Gastrocnemius medialis (tissue), 4 donors: ENCODE results near the gene TERT. TPM values are rescaled to one million over a fixed set of nuclear protein-coding genes. Genes with fewer than 3 reads are reported as not detected.

Experiments used
- ATAC-seq, 2 donors: fragments of 150-250 bp; one replicate each; pipeline ENCODE4 v1.9.1; 2016
- DNase-seq, 2 donors: peaks; one replicate each; pipeline ENCODE4 v3.0.0-alpha.2; 2019
- H3K27ac ChIP-seq, 4 donors: fragments of 200-600 bp; sonication (generic); 1 replicate in 1 of 4; 2 replicates in 3 of 4; pipeline ENCODE4 v1.5.1; 2016 to 2018; ENCODE audit warnings: mild to moderate bottlenecking in 2 of 4, moderate library complexity in 1 of 4
- H3K27me3 ChIP-seq, 3 donors: fragments of 200-600 bp; sonication (generic) in 2 of 3; 1 replicate in 1 of 3; 2 replicates in 2 of 3; pipeline versions ENCODE4 v1.5.1 to v1.6.0; 2016 to 2019; ENCODE audit warnings: mild to moderate bottlenecking in 1 of 3, moderate library complexity in 1 of 3
- H3K36me3 ChIP-seq, 2 donors: fragments of 200-600 bp; sonication (generic) in 1 of 2; one replicate each; pipeline ENCODE4 v1.5.1; 2017 to 2018
- H3K4me1 ChIP-seq, 2 donors: fragments of 200-600 bp; sonication (generic) in 1 of 2; one replicate each; pipeline ENCODE4 v1.5.1; 2016 to 2017; ENCODE audit warnings: mild to moderate bottlenecking in 2 of 2
- H3K4me3 ChIP-seq, 4 donors: fragments of 200-600 bp; sonication (generic) in 3 of 4; 1 replicate in 1 of 4; 2 replicates in 3 of 4; pipeline ENCODE4 v1.5.1; 2016 to 2019; ENCODE audit warnings: mild to moderate bottlenecking in 2 of 4
- H3K9me3 ChIP-seq, 3 donors: fragments of 200-600 bp; sonication (generic) in 2 of 3; 1 replicate in 1 of 3; 2 replicates in 2 of 3; pipeline ENCODE4 v1.5.1; 2016 to 2019
- CTCF ChIP-seq, 5 experiments: fragments of 450-650 bp in 3 of 5; fragments of 200-600 bp in 2 of 5; sonication (generic) in 2 of 5; IDR thresholded peaks in 4 of 5; conservative IDR thresholded peaks in 1 of 5; 1 replicate in 4 of 5; 2 replicates in 1 of 5; pipeline ENCODE4 v1.5.1; 2016 to 2019; ENCODE audit warnings: antibody characterized with exemption in 5 of 5, mild to moderate bottlenecking in 3 of 5, moderate library complexity in 3 of 5
- POLR2A ChIP-seq, 2 donors: fragments of 450-650 bp; IDR thresholded peaks; one replicate each; pipeline ENCODE4 v1.6.1; 2017; ENCODE audit warnings: antibody characterized with exemption in 2 of 2, mild to moderate bottlenecking in 2 of 2, moderate library complexity in 2 of 2
- in situ Hi-C, 4 donors: fragments of 200-750 bp; cut with MboI; loops; one replicate each; pipeline versions ENCODE4 v1.15.0 to v1.8.0; 2017; ENCODE audit warnings: low sequenced_read_pairs in 4 of 4
- intact Hi-C: fragments of 100-400 bp; cut with DNase I; formaldehyde crosslinking; loops from one replicate; pipeline ENCODE4 v1.15.1; 2023; ENCODE audit warnings: low total_unique reads
- total RNA-seq, 4 donors: library from RNA; depleted of rRNA; stranded (reverse); fragments of >200 nt; gene quantifications; one replicate each; pipeline versions ENCODE4 v1.1.0 to v1.2.3, GENCODE V29; 2016

TERT gene
- total RNA-seq, 4 donors from 2014 or later = not detected

GRCh38 chr5:1228120-1228519, 66.7 kb downstream of the TERT start:
- no peak for TF ChIP-seq POLR2A (IDR thresholded peaks at IDR 0.05)
- TF ChIP-seq CTCF (IDR thresholded peaks at IDR 0.05 in 4 of 5, conservative IDR thresholded peaks at IDR 0.05 in 1 of 5) = no peak
- in situ Hi-C loops (no loop called here), intact Hi-C loops (no loop called here)
- peaks cover 0 to 4% (median 0%) of the 10 kb centered on the region in 3 donors for H3K27me3 ChIP-seq
- no peak overlapping the region for H3K27ac ChIP-seq
- ATAC-seq (no peak), DNase-seq (no peak)
- no peak overlapping the region for H3K4me3 ChIP-seq
- no peaks in the 10 kb centered on the region for H3K36me3 ChIP-seq
- H3K9me3 ChIP-seq = no peaks in the 10 kb centered on the region
- H3K4me1 ChIP-seq = peaks cover 5 to 7% of the 10 kb centered on the region in 2 donors

GRCh38 chr5:1227667-1228066, 67.2 kb downstream of the TERT start:
- in situ Hi-C loops (no loop called here), intact Hi-C loops (no loop called here)
- DNase-seq = peak; percentile 23 to 39
- no peak overlapping the region for H3K27ac ChIP-seq
- no peaks in the 10 kb centered on the region for H3K36me3 ChIP-seq
- no peaks in the 10 kb centered on the region for H3K9me3 ChIP-seq
- peaks cover 0 to 4% (median 0%) of the 10 kb centered on the region in 3 donors for H3K27me3 ChIP-seq
- no peak for TF ChIP-seq CTCF (IDR thresholded peaks at IDR 0.05 in 4 of 5, conservative IDR thresholded peaks at IDR 0.05 in 1 of 5)
- no peak overlapping the region for H3K4me3 ChIP-seq
- peak; percentile 75 to 88 for ATAC-seq
- H3K4me1 ChIP-seq = peaks cover 5 to 7% of the 10 kb centered on the region in 2 donors

- no peak for DNase-seq
- intact Hi-C loops (no loop called here), in situ Hi-C loops (no loop called here)
- ATAC-seq = no peak
- Histone ChIP-seq H3K27me3 (peaks cover 0 to 4% (median 0%) of the 10 kb centered on the region in 3 donors), H3K36me3 (no peaks in the 10 kb centered on the region), H3K9me3 (no peaks in the 10 kb centered on the region), H3K4me3 (no peak overlapping the region), H3K4me1 (peaks cover 5 to 7% of the 10 kb centered on the region in 2 donors), H3K27ac (no peak overlapping the region)
- TF ChIP-seq CTCF (IDR thresholded peaks at IDR 0.05 in 4 of 5, conservative IDR thresholded peaks at IDR 0.05 in 1 of 5) (no peak), POLR2A (IDR thresholded peaks at IDR 0.05) (no peak)
Measured at GRCh38 chr5:1226839-1227581, 67.9 kb downstream of the TERT start.

GRCh38 chr5:1226231-1226630, 68.6 kb downstream of the TERT start:
- Histone ChIP-seq H3K9me3 (no peaks in the 10 kb centered on the region), H3K36me3 (no peaks in the 10 kb centered on the region), H3K27me3 (peaks cover 0 to 2% (median 0%) of the 10 kb centered on the region in 3 donors), H3K4me3 (no peak overlapping the region), H3K27ac (no peak overlapping the region), H3K4me1 (peaks cover 5 to 7% of the 10 kb centered on the region in 2 donors)
- intact Hi-C loops (no loop called here), in situ Hi-C loops (no loop called here)
- ATAC-seq (no peak), DNase-seq (no peak)
- TF ChIP-seq POLR2A (IDR thresholded peaks at IDR 0.05) = no peak
- no peak for TF ChIP-seq CTCF (IDR thresholded peaks at IDR 0.05 in 4 of 5, conservative IDR thresholded peaks at IDR 0.05 in 1 of 5)
